Stimulated activated CD4-positive, alpha-beta T cell treated with anti-CD3 and anti-CD28 coated beads, TNF-alpha, amount 100 ng/mL, for 24 hours (primary cell): Measurements from ENCODE around the gene CLIC3.

Experiments
- DNase-seq, 3 experiments: peaks; one replicate each; pipeline ENCODE4 v3.0.0-alpha.2; 2020; ENCODE audit warnings: low read depth in 3 of 3

Gene CLIC3

GRCh38 chr9:136952321-136952850, 44.0 kb downstream of the CLIC3 start:
- DNase-seq: no peak

- DNase-seq: no peak
These were observed 44.6 kb downstream of the CLIC3 start, which contains the start of gene LCN12 for GRCh38 chr9:136951541-136952320. TSS of gene LCN12 (plus strand) at chr9:136952273. CDS start at chr9:136952328, 55 bp downstream.

GRCh38 chr9:136950656-136951276, 45.6 kb downstream of the CLIC3 start:
- no peak for DNase-seq

GRCh38 chr9:136949817-136950655, 46.3 kb downstream of the CLIC3 start:
- DNase-seq: peak; percentile 86 to 98 (median 90)

GRCh38 chr9:136949239-136949816, 47.0 kb downstream of the CLIC3 start:
- no peak for DNase-seq

GRCh38 chr9:136947955-136948510, 48.3 kb downstream of the CLIC3 start:
- no peak for DNase-seq

- no peak for DNase-seq
These were observed 49.1 kb downstream of the CLIC3 start for GRCh38 chr9:136947028-136947891.

- no peak for DNase-seq
These were observed 49.9 kb downstream of the CLIC3 start for GRCh38 chr9:136946228-136947027.

- DNase-seq: no peak
These were observed 50.8 kb downstream of the CLIC3 start for GRCh38 chr9:136945333-136946227.
